Measurements from ENCODE around the gene PTPRG. TPM values are rescaled to one million over a fixed set of nuclear protein-coding genes. Genes with fewer than 3 reads are reported as not detected.

The PTPRG gene
- total RNA-seq, 1 donor from 2014 or later, result 39.6 TPM

DNA sequence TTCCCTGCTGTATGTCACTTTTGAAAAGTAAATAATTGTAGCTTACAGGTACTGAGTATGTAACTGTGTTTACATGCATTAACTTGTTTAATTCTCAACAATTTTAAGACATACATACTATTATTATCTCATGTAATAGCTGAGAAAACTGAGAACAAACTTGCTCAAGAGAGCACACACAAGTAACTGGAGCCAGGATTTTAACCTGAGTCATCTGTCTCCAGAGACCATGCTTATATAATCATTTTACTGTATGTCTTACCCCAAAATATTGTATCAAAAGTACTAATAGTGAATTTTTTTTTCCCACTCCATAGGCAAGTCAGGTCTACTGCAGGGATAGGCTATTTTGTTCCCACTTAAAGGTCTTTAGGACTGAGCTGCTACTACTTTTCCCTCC is 716.6 kb downstream of the PTPRG start:
- no peak for TF ChIP-seq EZH2 (IDR thresholded peaks at IDR 0.05; ENCODE audit: insufficient read depth, low read length)
- TF ChIP-seq, protein P1, sequence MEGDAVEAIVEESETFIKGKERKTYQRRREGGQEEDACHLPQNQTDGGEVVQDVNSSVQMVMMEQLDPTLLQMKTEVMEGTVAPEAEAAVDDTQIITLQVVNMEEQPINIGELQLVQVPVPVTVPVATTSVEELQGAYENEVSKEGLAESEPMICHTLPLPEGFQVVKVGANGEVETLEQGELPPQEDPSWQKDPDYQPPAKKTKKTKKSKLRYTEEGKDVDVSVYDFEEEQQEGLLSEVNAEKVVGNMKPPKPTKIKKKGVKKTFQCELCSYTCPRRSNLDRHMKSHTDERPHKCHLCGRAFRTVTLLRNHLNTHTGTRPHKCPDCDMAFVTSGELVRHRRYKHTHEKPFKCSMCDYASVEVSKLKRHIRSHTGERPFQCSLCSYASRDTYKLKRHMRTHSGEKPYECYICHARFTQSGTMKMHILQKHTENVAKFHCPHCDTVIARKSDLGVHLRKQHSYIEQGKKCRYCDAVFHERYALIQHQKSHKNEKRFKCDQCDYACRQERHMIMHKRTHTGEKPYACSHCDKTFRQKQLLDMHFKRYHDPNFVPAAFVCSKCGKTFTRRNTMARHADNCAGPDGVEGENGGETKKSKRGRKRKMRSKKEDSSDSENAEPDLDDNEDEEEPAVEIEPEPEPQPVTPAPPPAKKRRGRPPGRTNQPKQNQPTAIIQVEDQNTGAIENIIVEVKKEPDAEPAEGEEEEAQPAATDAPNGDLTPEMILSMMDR (IDR thresholded peaks at IDR 0.05; ENCODE audit: insufficient read depth, low read depth, low read length), result no peak
- Histone ChIP-seq H3K4me2 (ENCODE audit: low read length) (no peak overlapping the region), H3K4me1 (ENCODE audit: insufficient read depth, low read length) (no peaks in the 10 kb centered on the region), H3K36me3 (ENCODE audit: insufficient read depth, low read length) (no peaks in the 10 kb centered on the region), H3K27ac (ENCODE audit: low read depth, low read length) (no peak overlapping the region), H3K9ac (ENCODE audit: low read length) (no peak overlapping the region), H2AFZ (ENCODE audit: low read depth, low read length) (no peak overlapping the region), H3K27me3 (ENCODE audit: insufficient read depth, low read length) (no peaks in the 10 kb centered on the region), H3K9me3 (ENCODE audit: insufficient read depth, low read depth, low read length) (no peaks in the 10 kb centered on the region), H3K79me2 (ENCODE audit: insufficient read depth, low read length) (no peaks in the 10 kb centered on the region), H3K4me3 (ENCODE audit: insufficient read depth, low read depth, low read length) (no peak overlapping the region), H4K20me1 (ENCODE audit: insufficient read depth, low read length) (no peaks in the 10 kb centered on the region)
- DNase-seq (ENCODE audit: low read depth) (no peak), FAIRE-seq (no peak)
- H3K4me3 Mint-ChIP-seq (ENCODE audit: unreplicated experiment), result no peak overlapping the region
- no peaks in the 10 kb centered on the region for H3K27me3 Mint-ChIP-seq (ENCODE audit: low read depth, unreplicated experiment)
- H3K9me3 Mint-ChIP-seq (ENCODE audit: unreplicated experiment), result no peaks in the 10 kb centered on the region
- no peak overlapping the region for H3K27ac Mint-ChIP-seq (ENCODE audit: unreplicated experiment)
- no peaks in the 10 kb centered on the region for H3K36me3 Mint-ChIP-seq (ENCODE audit: low read depth, unreplicated experiment)
- H3K4me1 Mint-ChIP-seq (ENCODE audit: low read depth, unreplicated experiment), result no peaks in the 10 kb centered on the region

DNA sequence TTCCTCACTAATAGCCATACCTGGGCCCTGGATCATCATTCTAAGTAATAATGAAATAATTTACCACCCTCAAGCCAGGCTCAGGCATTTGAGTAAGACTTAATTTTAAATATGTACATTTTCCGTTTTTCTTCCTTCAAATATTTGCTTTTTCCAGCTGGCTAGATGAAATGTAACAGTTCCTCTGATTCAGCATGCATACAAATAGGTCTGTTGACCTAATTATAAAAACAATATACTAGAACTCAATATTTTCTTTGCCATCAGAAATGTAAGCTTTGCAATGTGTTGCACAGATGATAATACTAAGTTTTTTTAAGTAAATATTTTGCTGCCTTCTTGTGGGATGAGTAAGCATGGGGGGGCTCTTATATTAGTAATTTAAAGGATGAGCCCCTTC is 720.4 kb downstream of the PTPRG start:
- no peaks in the 10 kb centered on the region for H3K36me3 ChIP-seq (ENCODE audit: insufficient read depth, low read length)
- H3K4me3 Mint-ChIP-seq (ENCODE audit: unreplicated experiment), result no peak overlapping the region
- H3K27ac ChIP-seq (ENCODE audit: low read depth, low read length), result no peak overlapping the region
- H3K27me3 Mint-ChIP-seq (ENCODE audit: low read depth, unreplicated experiment), result no peaks in the 10 kb centered on the region
- DNase-seq (ENCODE audit: low read depth) (no peak), FAIRE-seq (no peak)
- H3K4me3 ChIP-seq (ENCODE audit: insufficient read depth, low read depth, low read length), result no peak overlapping the region
- no peaks in the 10 kb centered on the region for H3K9me3 ChIP-seq (ENCODE audit: insufficient read depth, low read depth, low read length)
- no peak overlapping the region for H2AFZ ChIP-seq (ENCODE audit: low read depth, low read length)
- no peak overlapping the region for H3K9ac ChIP-seq (ENCODE audit: low read length)
- no peaks in the 10 kb centered on the region for H3K4me1 Mint-ChIP-seq (ENCODE audit: low read depth, unreplicated experiment)
- no peaks in the 10 kb centered on the region for H3K9me3 Mint-ChIP-seq (ENCODE audit: unreplicated experiment)
- H3K4me1 ChIP-seq (ENCODE audit: insufficient read depth, low read length), result no peaks in the 10 kb centered on the region
- H3K79me2 ChIP-seq (ENCODE audit: insufficient read depth, low read length), result no peaks in the 10 kb centered on the region
- H3K36me3 Mint-ChIP-seq (ENCODE audit: low read depth, unreplicated experiment), result no peaks in the 10 kb centered on the region
- no peaks in the 10 kb centered on the region for H4K20me1 ChIP-seq (ENCODE audit: insufficient read depth, low read length)
- TF ChIP-seq EZH2 (IDR thresholded peaks at IDR 0.05; ENCODE audit: insufficient read depth, low read length), result no peak
- TF ChIP-seq, protein P1 (IDR thresholded peaks at IDR 0.05; ENCODE audit: insufficient read depth, low read depth, low read length), result no peak
- H3K27me3 ChIP-seq (ENCODE audit: insufficient read depth, low read length), result no peaks in the 10 kb centered on the region
- H3K27ac Mint-ChIP-seq (ENCODE audit: unreplicated experiment), result no peak overlapping the region
- no peak overlapping the region for H3K4me2 ChIP-seq (ENCODE audit: low read length)

DNA sequence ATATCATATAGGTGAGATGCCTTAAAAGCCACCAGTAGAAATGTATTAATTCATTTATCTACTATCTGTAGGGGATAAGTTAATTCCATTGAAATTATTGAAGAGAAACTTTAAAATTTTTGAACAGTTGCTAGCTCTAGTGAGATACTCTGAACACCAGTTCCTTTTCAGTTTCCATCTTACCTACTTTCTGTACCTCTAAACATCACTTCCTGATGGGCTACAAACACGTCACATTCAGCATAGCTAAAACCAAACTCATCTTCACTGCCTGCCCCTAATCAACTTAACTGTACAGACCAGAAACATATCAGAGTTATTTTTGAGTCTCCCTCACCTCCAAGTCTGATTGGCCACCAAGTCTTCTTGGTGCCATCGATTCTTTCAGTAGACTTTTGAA is 723.1 kb downstream of the PTPRG start:
- H3K4me1 Mint-ChIP-seq (ENCODE audit: low read depth, unreplicated experiment), result no peaks in the 10 kb centered on the region
- Histone ChIP-seq H3K4me2 (ENCODE audit: low read length) (no peak overlapping the region), H3K4me1 (ENCODE audit: insufficient read depth, low read length) (no peaks in the 10 kb centered on the region), H3K36me3 (ENCODE audit: insufficient read depth, low read length) (no peaks in the 10 kb centered on the region), H3K9ac (ENCODE audit: low read length) (no peak overlapping the region), H3K27me3 (ENCODE audit: insufficient read depth, low read length) (no peaks in the 10 kb centered on the region), H3K27ac (ENCODE audit: low read depth, low read length) (no peak overlapping the region), H4K20me1 (ENCODE audit: insufficient read depth, low read length) (no peaks in the 10 kb centered on the region), H3K4me3 (ENCODE audit: insufficient read depth, low read depth, low read length) (no peak overlapping the region), H3K79me2 (ENCODE audit: insufficient read depth, low read length) (no peaks in the 10 kb centered on the region), H3K9me3 (ENCODE audit: insufficient read depth, low read depth, low read length) (no peaks in the 10 kb centered on the region), H2AFZ (ENCODE audit: low read depth, low read length) (no peak overlapping the region)
- DNase-seq (ENCODE audit: low read depth) (no peak), FAIRE-seq (no peak)
- no peaks in the 10 kb centered on the region for H3K36me3 Mint-ChIP-seq (ENCODE audit: low read depth, unreplicated experiment)
- TF ChIP-seq, protein P1 (IDR thresholded peaks at IDR 0.05; ENCODE audit: insufficient read depth, low read depth, low read length), result no peak
- no peak for TF ChIP-seq EZH2 (IDR thresholded peaks at IDR 0.05; ENCODE audit: insufficient read depth, low read length)
- no peak overlapping the region for H3K4me3 Mint-ChIP-seq (ENCODE audit: unreplicated experiment)
- H3K27ac Mint-ChIP-seq (ENCODE audit: unreplicated experiment), result no peak overlapping the region
- no peaks in the 10 kb centered on the region for H3K9me3 Mint-ChIP-seq (ENCODE audit: unreplicated experiment)
- H3K27me3 Mint-ChIP-seq (ENCODE audit: low read depth, unreplicated experiment), result no peaks in the 10 kb centered on the region
